Measurements from ENCODE around the gene RPS6KA3.
A peak's percentile ranks its signal among the peaks of the same experiment; 100 is the strongest.

The RPS6KA3 gene

DNA sequence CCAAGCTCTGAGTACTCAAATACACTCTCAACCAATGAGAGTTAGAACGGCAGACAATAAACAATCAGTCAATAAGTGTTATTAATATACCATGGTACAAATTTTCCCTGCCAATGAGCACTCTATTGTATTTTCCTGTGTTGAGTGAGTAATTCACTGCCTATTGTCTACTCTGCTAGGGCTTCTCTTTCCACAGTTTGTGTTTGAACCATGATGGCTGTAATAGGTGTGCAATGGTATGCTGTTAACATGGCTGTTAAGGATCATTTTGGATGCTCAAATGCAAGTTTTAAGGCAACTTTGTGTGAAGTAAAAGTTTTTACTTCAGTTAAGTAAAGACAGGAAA is 41.2 kb downstream of the RPS6KA3 start:
- DNase-seq (ENCODE audit: low spot score) = no peak
- TF ChIP-seq, protein P1, sequence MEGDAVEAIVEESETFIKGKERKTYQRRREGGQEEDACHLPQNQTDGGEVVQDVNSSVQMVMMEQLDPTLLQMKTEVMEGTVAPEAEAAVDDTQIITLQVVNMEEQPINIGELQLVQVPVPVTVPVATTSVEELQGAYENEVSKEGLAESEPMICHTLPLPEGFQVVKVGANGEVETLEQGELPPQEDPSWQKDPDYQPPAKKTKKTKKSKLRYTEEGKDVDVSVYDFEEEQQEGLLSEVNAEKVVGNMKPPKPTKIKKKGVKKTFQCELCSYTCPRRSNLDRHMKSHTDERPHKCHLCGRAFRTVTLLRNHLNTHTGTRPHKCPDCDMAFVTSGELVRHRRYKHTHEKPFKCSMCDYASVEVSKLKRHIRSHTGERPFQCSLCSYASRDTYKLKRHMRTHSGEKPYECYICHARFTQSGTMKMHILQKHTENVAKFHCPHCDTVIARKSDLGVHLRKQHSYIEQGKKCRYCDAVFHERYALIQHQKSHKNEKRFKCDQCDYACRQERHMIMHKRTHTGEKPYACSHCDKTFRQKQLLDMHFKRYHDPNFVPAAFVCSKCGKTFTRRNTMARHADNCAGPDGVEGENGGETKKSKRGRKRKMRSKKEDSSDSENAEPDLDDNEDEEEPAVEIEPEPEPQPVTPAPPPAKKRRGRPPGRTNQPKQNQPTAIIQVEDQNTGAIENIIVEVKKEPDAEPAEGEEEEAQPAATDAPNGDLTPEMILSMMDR (IDR thresholded peaks at IDR 0.05; ENCODE audit: extremely low read depth, missing control alignments) = no peak

DNA sequence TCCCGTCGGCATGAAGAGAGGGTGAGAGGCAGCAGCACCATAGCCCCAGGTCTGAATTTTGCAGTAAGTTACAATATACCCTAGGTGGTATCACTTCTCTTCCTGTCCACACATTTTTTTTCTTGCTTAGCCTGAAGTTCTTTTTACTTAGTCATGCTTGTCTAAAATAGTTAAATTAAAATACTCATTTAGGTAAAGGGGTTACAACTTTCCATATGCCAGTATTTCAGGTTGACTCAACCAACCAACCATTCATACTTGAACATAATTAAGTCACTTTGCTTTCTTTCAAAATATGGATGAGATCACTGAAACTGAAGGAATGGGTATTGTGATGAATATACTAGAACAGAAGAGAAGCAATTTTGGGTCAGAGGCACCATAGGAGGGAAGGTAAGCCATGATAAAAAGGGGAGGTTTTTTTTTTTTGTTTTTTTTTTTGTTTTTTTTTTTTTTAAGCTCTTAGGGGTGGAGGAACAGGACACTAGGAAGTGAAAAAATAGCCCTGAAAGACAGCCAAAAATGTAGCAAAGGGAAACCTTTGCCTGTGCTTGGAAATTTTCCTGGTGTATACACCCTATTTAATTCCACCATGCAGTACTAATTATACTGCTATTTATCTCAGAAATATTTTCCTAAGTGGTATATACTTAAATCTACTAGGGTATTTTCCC is 41.8 kb downstream of the RPS6KA3 start:
- TF ChIP-seq, protein P1 (IDR thresholded peaks at IDR 0.05; ENCODE audit: extremely low read depth, missing control alignments) = no peak
- peak; percentile 9 for DNase-seq (ENCODE audit: low spot score)

DNA sequence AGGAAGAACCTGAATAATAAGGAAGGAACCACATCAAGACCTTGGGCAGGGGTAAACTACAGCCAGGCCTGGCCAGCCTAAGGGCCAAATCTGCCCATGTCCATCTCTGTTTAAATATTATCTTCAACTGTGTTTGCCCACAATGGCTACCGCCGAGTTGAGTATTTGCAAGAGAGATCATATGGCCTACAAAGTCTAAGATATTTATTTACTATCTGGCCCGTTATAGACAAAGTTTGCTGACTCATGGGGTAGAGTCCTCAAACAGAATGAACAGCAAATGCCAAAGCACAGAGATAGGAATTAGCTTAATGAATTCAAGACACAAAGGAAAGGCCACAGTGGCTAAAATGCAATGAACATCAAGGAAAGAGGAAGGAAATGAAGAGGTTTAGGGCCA is 44.8 kb downstream of the RPS6KA3 start:
- TF ChIP-seq, protein P1 (IDR thresholded peaks at IDR 0.05; ENCODE audit: extremely low read depth, missing control alignments) = no peak
- DNase-seq (ENCODE audit: low spot score) = no peak

DNA sequence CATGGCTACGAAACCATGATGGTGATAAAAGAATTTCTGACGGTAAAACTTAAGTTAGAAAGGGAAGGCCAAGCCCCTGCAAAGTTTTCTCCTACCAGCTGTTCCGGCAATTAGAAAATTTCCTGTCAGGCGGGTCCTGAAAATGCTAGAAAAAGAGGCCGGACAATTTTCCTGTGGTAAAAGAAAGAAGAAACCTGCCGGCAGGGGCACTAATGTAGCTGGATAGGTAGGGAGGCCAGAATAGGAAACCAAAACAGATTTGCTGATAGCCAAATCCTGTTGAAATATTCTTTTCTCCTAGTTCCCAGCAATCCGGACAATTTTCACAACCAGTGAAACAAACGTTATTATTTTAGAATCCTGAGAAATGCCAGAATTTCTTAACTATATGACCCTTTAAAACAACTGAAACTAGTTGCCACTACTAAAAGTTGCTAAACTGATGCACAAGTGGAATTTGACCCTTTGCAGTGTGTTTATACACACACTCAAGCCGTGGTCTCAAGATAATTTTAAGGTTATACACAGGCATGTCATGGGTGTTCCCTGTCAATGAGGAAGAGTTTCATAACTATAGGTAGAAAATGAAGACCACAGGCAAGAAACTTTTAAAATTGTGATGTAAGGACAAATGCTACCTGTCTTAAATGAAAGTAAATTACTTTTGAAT is 47.7 kb downstream of the RPS6KA3 start:
- TF ChIP-seq, protein P1 (IDR thresholded peaks at IDR 0.05; ENCODE audit: extremely low read depth, missing control alignments) = no peak
- DNase-seq (ENCODE audit: low spot score) = no peak

DNA sequence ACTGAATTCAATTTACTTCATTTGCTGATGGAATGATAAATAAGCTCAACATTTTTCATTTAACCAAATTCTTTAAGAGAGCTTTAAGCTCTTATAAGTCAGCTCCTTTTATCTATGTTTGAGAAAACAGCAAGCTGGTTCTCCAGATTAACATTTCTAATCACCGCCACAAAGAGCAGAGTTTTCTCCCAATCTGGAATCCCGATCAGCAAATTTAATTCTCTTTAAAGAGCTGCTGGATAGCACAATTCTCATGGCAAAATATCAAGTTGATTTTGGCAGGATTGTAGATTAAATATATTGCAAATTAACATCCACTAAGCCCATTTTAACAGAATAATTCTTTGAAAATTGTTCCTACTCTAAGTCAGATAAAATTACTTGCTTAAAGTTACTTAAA is 48.8 kb downstream of the RPS6KA3 start:
- no peak for DNase-seq (ENCODE audit: low spot score)
- TF ChIP-seq, protein P1 (IDR thresholded peaks at IDR 0.05; ENCODE audit: extremely low read depth, missing control alignments) = no peak

DNA sequence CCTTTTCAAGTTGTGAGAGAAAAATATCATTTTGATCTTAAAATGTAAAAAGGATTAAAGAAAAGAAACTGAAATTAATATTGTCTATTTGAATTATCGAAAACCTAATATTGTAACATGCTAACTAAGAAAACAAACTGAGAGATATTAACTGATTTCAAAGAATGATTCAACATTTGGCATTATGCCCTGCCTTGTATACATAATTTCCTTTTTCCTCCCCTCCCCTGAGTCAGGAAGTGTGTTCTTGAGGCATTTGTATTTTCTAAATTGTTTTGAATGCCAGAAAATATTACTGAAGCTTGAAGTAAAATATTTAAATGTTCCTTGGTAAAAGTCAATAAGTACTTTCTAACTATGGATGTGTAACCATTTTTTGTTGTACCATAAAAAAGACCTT is 49.4 kb downstream of the RPS6KA3 start:
- TF ChIP-seq, protein P1 (IDR thresholded peaks at IDR 0.05; ENCODE audit: extremely low read depth, missing control alignments) = no peak
- DNase-seq (ENCODE audit: low spot score) = no peak

DNA sequence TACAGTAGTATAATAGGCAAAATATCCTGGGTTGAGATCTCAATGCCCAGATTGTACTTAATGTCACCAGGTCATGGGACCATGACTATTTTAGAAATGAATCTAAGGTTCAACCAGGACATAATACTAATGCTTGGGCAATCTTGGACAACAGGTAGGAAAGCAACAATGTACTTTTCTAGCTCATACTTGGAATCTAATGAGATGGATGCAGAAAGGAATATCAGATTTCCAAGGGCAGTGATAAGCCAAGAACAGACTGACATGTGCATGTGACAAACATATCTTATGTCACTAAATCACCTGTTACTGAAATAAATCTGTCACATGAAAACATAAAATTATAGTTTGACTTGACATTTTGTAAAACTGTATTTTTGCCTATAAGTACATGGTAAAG is 51.1 kb downstream of the RPS6KA3 start:
- TF ChIP-seq, protein P1 (IDR thresholded peaks at IDR 0.05; ENCODE audit: extremely low read depth, missing control alignments) = no peak
- no peak for DNase-seq (ENCODE audit: low spot score)
